Measurements from ENCODE around the gene ACSS3.

- TF ChIP-seq ZBTB7A (IDR thresholded peaks at IDR 0.05; ENCODE audit: low read depth) (no peak), TAF1 (IDR thresholded peaks at IDR 0.05; ENCODE audit: low read depth) (no peak), EP300 (IDR thresholded peaks at IDR 0.05; ENCODE audit: borderline replicate concordance) (no peak), MAX (IDR thresholded peaks at IDR 0.05) (no peak), TEAD4 (IDR thresholded peaks at IDR 0.05) (no peak), CEBPB (IDR thresholded peaks at IDR 0.05) (no peak), YY1 (IDR thresholded peaks at IDR 0.05; ENCODE audit: low read depth) (no peak), RAD21 (IDR thresholded peaks at IDR 0.05; ENCODE audit: low read depth) (no peak), NFIC (IDR thresholded peaks at IDR 0.05) (no peak), TCF12 (IDR thresholded peaks at IDR 0.05; ENCODE audit: low read depth) (no peak)
Measured at GRCh38 chr12:81303935-81304334, 226.1 kb downstream of the ACSS3 start.

Measured in Ishikawa (cell line).